Mammary epithelial cell (primary cell): ENCODE data around the gene MIPEP.

ENCODE experiments used
- CTCF ChIP-seq, 2 donors: IDR thresholded peaks in 1 of 2; conservative IDR thresholded peaks in 1 of 2; 2 replicates each; pipeline ENCODE4 v1.5.1; 2011 to 2012; ENCODE audit warnings: inconsistent platforms in 2 of 2, low read length in 2 of 2, mild to moderate bottlenecking in 2 of 2, control low read depth in 1 of 2, low read depth in 1 of 2; ENCODE audit not compliant: insufficient read depth in 1 of 2; ENCODE audit errors: extremely low read depth in 1 of 2
- EZH2 ChIP-seq: IDR thresholded peaks from 2 replicates; pipeline ENCODE4 v1.6.1; 2012; ENCODE audit warnings: low read length, inconsistent platforms, borderline replicate concordance

GRCh38 chr13:23792680-23793079 is 96.5 kb downstream of the MIPEP start:
- TF ChIP-seq CTCF (conservative IDR thresholded peaks at IDR 0.05 in 1 of 2, IDR thresholded peaks at IDR 0.05 in 1 of 2; ENCODE audit: extremely low read depth in 1 of 2, insufficient read depth in 1 of 2, low read depth in 1 of 2, low read length in 2 of 2) (no peak), EZH2 (no peak)
